KMS-11 (cell line): Measurements from ENCODE around the gene AUTS2.

Source experiments
- H2AFZ ChIP-seq: fragments of 200-600 bp; sonication (generic); 2 replicates; pipeline ENCODE4 v1.6.1; 2016; ENCODE audit warnings: antibody characterized with exemption, mixed run types, low read depth
- H3K27ac ChIP-seq: fragments of 200-600 bp; sonication (generic); 2 replicates; pipeline ENCODE4 v1.6.1; 2016; ENCODE audit warnings: mild to moderate bottlenecking, mixed run types
- H3K27me3 ChIP-seq: fragments of 200-600 bp; sonication (generic); 2 replicates; pipeline ENCODE4 v1.6.1; 2017; ENCODE audit warnings: mild to moderate bottlenecking, low read depth, mixed run types, moderate library complexity; ENCODE audit not compliant: insufficient read depth
- H3K36me3 ChIP-seq: fragments of 200-600 bp; sonication (generic); 2 replicates; pipeline ENCODE4 v1.6.1; 2017; ENCODE audit warnings: mild to moderate bottlenecking, mixed run types; ENCODE audit not compliant: insufficient read depth
- H3K4me1 ChIP-seq: fragments of 200-600 bp; sonication (generic); 2 replicates; pipeline ENCODE4 v1.6.1; 2016; ENCODE audit warnings: mild to moderate bottlenecking, low read depth, mixed run types; ENCODE audit not compliant: poor library complexity, severe bottlenecking
- H3K4me2 ChIP-seq: fragments of 200-600 bp; sonication (generic); 2 replicates; pipeline ENCODE4 v1.7.0; 2016; ENCODE audit warnings: mild to moderate bottlenecking, mixed run types
- H3K4me3 ChIP-seq: fragments of 200-600 bp; sonication (generic); IDR thresholded peaks from 2 replicates; pipeline ENCODE4 v1.6.1; 2017; ENCODE audit warnings: low read depth, low read length, mixed read lengths; ENCODE audit not compliant: insufficient read depth
- H3K79me2 ChIP-seq: fragments of 200-600 bp; sonication (generic); 2 replicates; pipeline ENCODE4 v1.6.1; 2016; ENCODE audit warnings: low read depth, mixed run types; ENCODE audit not compliant: insufficient read depth
- H3K9ac ChIP-seq: fragments of 200-600 bp; sonication (generic); 2 replicates; pipeline ENCODE4 v1.6.1; 2016; ENCODE audit warnings: mild to moderate bottlenecking, mixed run types
- H4K20me1 ChIP-seq: fragments of 200-600 bp; sonication (generic); 2 replicates; pipeline ENCODE4 v1.6.1; 2016; ENCODE audit warnings: mild to moderate bottlenecking, mixed run types; ENCODE audit not compliant: insufficient read depth
- CTCF ChIP-seq: fragments of 200-600 bp; sonication (generic); conservative IDR thresholded peaks from 2 replicates; pipeline ENCODE4 v1.6.1; 2017; ENCODE audit warnings: low read depth, mild to moderate bottlenecking, antibody characterized with exemption, low read length, moderate library complexity, mixed read lengths

AUTS2 gene

GRCh38 chr7:70597066-70597465, 998.8 kb downstream of the AUTS2 start:
- TF ChIP-seq CTCF, result no peak
- H3K27me3 ChIP-seq, result no peaks in the 10 kb centered on the region
- no peak overlapping the region for H3K4me2 ChIP-seq
- H3K27ac ChIP-seq, result no peak overlapping the region
- H3K36me3 ChIP-seq, result no peaks in the 10 kb centered on the region
- H3K4me3 ChIP-seq, result no peak overlapping the region
- H3K4me1 ChIP-seq, result no peaks in the 10 kb centered on the region
- H2AFZ ChIP-seq, result no peak overlapping the region
- no peaks in the 10 kb centered on the region for H3K79me2 ChIP-seq
- H4K20me1 ChIP-seq, result no peaks in the 10 kb centered on the region
- no peak overlapping the region for H3K9ac ChIP-seq

- H3K27ac ChIP-seq, result no peak overlapping the region
- H3K4me1 ChIP-seq, result no peaks in the 10 kb centered on the region
- H3K79me2 ChIP-seq, result no peaks in the 10 kb centered on the region
- no peaks in the 10 kb centered on the region for H3K27me3 ChIP-seq
- H3K4me2 ChIP-seq, result no peak overlapping the region
- H3K4me3 ChIP-seq, result no peak overlapping the region
- H3K9ac ChIP-seq, result no peak overlapping the region
- no peak for TF ChIP-seq CTCF
- H2AFZ ChIP-seq, result no peak overlapping the region
- no peaks in the 10 kb centered on the region for H4K20me1 ChIP-seq
- H3K36me3 ChIP-seq, result no peaks in the 10 kb centered on the region
These were observed 1000.7 kb downstream of the AUTS2 start for GRCh38 chr7:70598976-70599375.

- Histone ChIP-seq H3K79me2 (no peaks in the 10 kb centered on the region), H3K4me2 (no peak overlapping the region), H2AFZ (no peak overlapping the region), H3K4me1 (no peaks in the 10 kb centered on the region), H3K4me3 (no peak overlapping the region), H3K27me3 (no peaks in the 10 kb centered on the region), H3K36me3 (no peaks in the 10 kb centered on the region), H3K27ac (no peak overlapping the region), H3K9ac (no peak overlapping the region), H4K20me1 (no peaks in the 10 kb centered on the region)
- TF ChIP-seq CTCF, result no peak
These were observed 1001.3 kb downstream of the AUTS2 start for GRCh38 chr7:70599446-70600190.

- Histone ChIP-seq H3K27me3 (no peaks in the 10 kb centered on the region), H3K36me3 (no peaks in the 10 kb centered on the region), H4K20me1 (no peaks in the 10 kb centered on the region), H3K27ac (no peak overlapping the region), H3K4me1 (no peaks in the 10 kb centered on the region), H2AFZ (no peak overlapping the region), H3K79me2 (no peaks in the 10 kb centered on the region), H3K4me3 (no peak overlapping the region), H3K4me2 (no peak overlapping the region), H3K9ac (no peak overlapping the region)
- TF ChIP-seq CTCF, result no peak
These were observed 1002.7 kb downstream of the AUTS2 start for GRCh38 chr7:70600993-70601392.
